ENCODE measurements around the gene PRR15L.
"Not testable (repeated sequence)": the region's sequence is repeated elsewhere in the genome, so short reads cannot be mapped to it uniquely, and the experiment has no call there.

Gene PRR15L

GRCh38 chr17:47935468-47935867, 22.2 kb downstream of the PRR15L start:
- not testable (repeated sequence) for DNase-seq (ENCODE audit: low spot score)

- DNase-seq (ENCODE audit: low spot score) = no peak
Observed at GRCh38 chr17:47934856-47935255, 22.8 kb downstream of the PRR15L start.

- DNase-seq (ENCODE audit: low spot score) = no peak
Observed at GRCh38 chr17:47931848-47932247, 25.8 kb downstream of the PRR15L start.

GRCh38 chr17:47929218-47930000, 28.3 kb downstream of the PRR15L start:
- no peak for DNase-seq (ENCODE audit: low spot score)

- no peak for DNase-seq (ENCODE audit: low spot score)
Observed at GRCh38 chr17:47928415-47928814, 29.3 kb downstream of the PRR15L start.

- DNase-seq (ENCODE audit: low spot score) = no peak
Observed at GRCh38 chr17:47927821-47928400, 29.8 kb downstream of the PRR15L start.

- DNase-seq (ENCODE audit: low spot score) = no peak
Observed at GRCh38 chr17:47925678-47925988, 32.0 kb downstream of the PRR15L start.

- no peak for DNase-seq (ENCODE audit: low spot score)
Observed at GRCh38 chr17:47924785-47925677, 32.7 kb downstream of the PRR15L start.

- not testable (repeated sequence) for DNase-seq (ENCODE audit: low spot score)
Observed at GRCh38 chr17:47919889-47920288, 37.8 kb downstream of the PRR15L start.

- DNase-seq (ENCODE audit: low spot score) = no peak
Observed at GRCh38 chr17:47918991-47919390, 38.7 kb downstream of the PRR15L start.

GRCh38 chr17:47918006-47918405, 39.7 kb downstream of the PRR15L start:
- DNase-seq (ENCODE audit: low spot score) = no peak

GRCh38 chr17:47917581-47917980, 40.1 kb downstream of the PRR15L start:
- DNase-seq (ENCODE audit: low spot score) = no peak

GRCh38 chr17:47916489-47917208, 41.0 kb downstream of the PRR15L start:
- DNase-seq (ENCODE audit: low spot score) = no peak

GRCh38 chr17:47915776-47916398, 41.8 kb downstream of the PRR15L start:
- no peak for DNase-seq (ENCODE audit: low spot score)

- no peak for DNase-seq (ENCODE audit: low spot score)
Observed at GRCh38 chr17:47914306-47914948, 43.3 kb downstream of the PRR15L start.

- no peak for DNase-seq (ENCODE audit: low spot score)
Observed at GRCh38 chr17:47913050-47913449, 44.6 kb downstream of the PRR15L start.

GRCh38 chr17:47907932-47908562, 49.6 kb downstream of the PRR15L start:
- no peak for DNase-seq (ENCODE audit: low spot score)

- no peak for DNase-seq (ENCODE audit: low spot score)
Observed at GRCh38 chr17:47906443-47906842, 51.2 kb downstream of the PRR15L start.

GRCh38 chr17:47905221-47905733, 52.4 kb downstream of the PRR15L start:
- no peak for DNase-seq (ENCODE audit: low spot score)

- DNase-seq (ENCODE audit: low spot score) = no peak
Observed at GRCh38 chr17:47902039-47902744, 55.5 kb downstream of the PRR15L start.

Measured in kidney capillary endothelial cell (primary cell).